Measurements from ENCODE around the gene GPD1L. TPM values are rescaled to one million over a fixed set of nuclear protein-coding genes. Genes with fewer than 3 reads are reported as not detected.

GPD1L gene
- total and polyA plus RNA-seq, 10 of the 15 experiments (the other 5 are each of a cell fraction or from before 2014, with no cell fraction given) = 0.77 to 4.8 (median 3.9) TPM

DNA sequence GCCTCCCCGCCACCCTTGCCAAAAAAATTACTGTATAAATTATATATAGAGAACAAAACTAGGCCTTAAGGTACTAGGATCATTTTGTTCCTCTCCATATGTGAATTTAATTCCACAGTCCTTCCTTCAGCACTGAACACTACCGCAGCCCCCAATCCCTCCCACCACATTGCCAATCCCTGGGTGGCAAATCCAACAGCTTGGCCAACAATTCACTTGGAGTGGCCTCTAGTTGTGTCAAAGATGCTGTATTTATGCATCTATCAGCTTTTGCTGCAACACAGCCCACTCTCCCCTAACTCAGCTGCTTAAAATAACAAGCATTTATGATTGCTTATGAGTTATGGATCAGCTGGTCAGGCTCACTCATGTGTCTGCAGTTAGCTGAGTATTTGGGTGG is 18.6 kb downstream of the GPD1L start:
- WGBS (ENCODE audit: insufficient coverage, insufficient replicate concordance, low lambda C conversion rate, missing lambda C conversion rate) = 100% methylated on average over 2 of the region's 2 CpGs
- Histone ChIP-seq H3K27ac (ENCODE audit: control insufficient read depth, insufficient read depth) (no peak overlapping the region), H3K9me3 (replicated peaks; ENCODE audit: control insufficient read depth, insufficient read depth, low read length) (no peaks in the 10 kb centered on the region), H4K20me1 (ENCODE audit: control insufficient read depth, insufficient read depth) (no peaks in the 10 kb centered on the region; the same call in 1 of the 2 replicates), H2AFZ (ENCODE audit: control insufficient read depth, low read depth, low read length) (no peak overlapping the region), H3K4me1 (ENCODE audit: control insufficient read depth, insufficient read depth, low read length) (no peaks in the 10 kb centered on the region), H3K4me3 (no peak overlapping the region), H3K79me2 (ENCODE audit: control insufficient read depth, insufficient read depth, low read length) (no peaks in the 10 kb centered on the region), H3K36me3 (ENCODE audit: control insufficient read depth in 2 of 2, insufficient read depth in 2 of 2, low read length in 1 of 2) (no peaks in the 10 kb centered on the region), H3K27me3 (replicated peaks in 1 of 2; ENCODE audit: control insufficient read depth in 2 of 2, insufficient read depth in 2 of 2, low read length in 1 of 2) (no peaks in the 10 kb centered on the region), H3K4me2 (ENCODE audit: control insufficient read depth, insufficient read depth) (no peak overlapping the region), H3K9ac (ENCODE audit: control insufficient read depth, insufficient read depth, low read length) (no peak overlapping the region)
- intact Hi-C loops (cut with micrococcal nuclease; ENCODE audit: unreplicated experiment) = no loop called here
- RAD21 ChIA-PET (ENCODE audit: unreplicated experiment) = no interaction called here
- POLR2A ChIA-PET = no interaction called here
- SMC1A ChIA-PET (ENCODE audit: uncharacterized antibody, unreplicated experiment) = no interaction called here
- TF ChIP-seq TCF3 (IDR thresholded peaks at IDR 0.05; ENCODE audit: borderline replicate concordance, insufficient read depth, low read depth, low read length) (no peak), BRCA1 (IDR thresholded peaks at IDR 0.05; ENCODE audit: low read depth, low read length) (no peak), KDM1A (IDR thresholded peaks at IDR 0.05; ENCODE audit: borderline replicate concordance) (no peak), RAD21 (IDR thresholded peaks at IDR 0.05; ENCODE audit: insufficient read depth, low read depth, low read length) (no peak), NR2C1 (IDR thresholded peaks at IDR 0.05) (no peak), SMAD1 (IDR thresholded peaks at IDR 0.05; ENCODE audit: low read depth, partially characterized antibody) (no peak), RELA (IDR thresholded peaks at IDR 0.05; ENCODE audit: borderline replicate concordance, partially characterized antibody) (no peak), SP1 (IDR thresholded peaks at IDR 0.05; ENCODE audit: low read depth, low read length) (no peak), PAX8 (IDR thresholded peaks at IDR 0.05) (no peak), MYB (IDR thresholded peaks at IDR 0.05; ENCODE audit: borderline replicate concordance, low read depth, low read length) (no peak)
- TF ChIP-seq, protein P1, sequence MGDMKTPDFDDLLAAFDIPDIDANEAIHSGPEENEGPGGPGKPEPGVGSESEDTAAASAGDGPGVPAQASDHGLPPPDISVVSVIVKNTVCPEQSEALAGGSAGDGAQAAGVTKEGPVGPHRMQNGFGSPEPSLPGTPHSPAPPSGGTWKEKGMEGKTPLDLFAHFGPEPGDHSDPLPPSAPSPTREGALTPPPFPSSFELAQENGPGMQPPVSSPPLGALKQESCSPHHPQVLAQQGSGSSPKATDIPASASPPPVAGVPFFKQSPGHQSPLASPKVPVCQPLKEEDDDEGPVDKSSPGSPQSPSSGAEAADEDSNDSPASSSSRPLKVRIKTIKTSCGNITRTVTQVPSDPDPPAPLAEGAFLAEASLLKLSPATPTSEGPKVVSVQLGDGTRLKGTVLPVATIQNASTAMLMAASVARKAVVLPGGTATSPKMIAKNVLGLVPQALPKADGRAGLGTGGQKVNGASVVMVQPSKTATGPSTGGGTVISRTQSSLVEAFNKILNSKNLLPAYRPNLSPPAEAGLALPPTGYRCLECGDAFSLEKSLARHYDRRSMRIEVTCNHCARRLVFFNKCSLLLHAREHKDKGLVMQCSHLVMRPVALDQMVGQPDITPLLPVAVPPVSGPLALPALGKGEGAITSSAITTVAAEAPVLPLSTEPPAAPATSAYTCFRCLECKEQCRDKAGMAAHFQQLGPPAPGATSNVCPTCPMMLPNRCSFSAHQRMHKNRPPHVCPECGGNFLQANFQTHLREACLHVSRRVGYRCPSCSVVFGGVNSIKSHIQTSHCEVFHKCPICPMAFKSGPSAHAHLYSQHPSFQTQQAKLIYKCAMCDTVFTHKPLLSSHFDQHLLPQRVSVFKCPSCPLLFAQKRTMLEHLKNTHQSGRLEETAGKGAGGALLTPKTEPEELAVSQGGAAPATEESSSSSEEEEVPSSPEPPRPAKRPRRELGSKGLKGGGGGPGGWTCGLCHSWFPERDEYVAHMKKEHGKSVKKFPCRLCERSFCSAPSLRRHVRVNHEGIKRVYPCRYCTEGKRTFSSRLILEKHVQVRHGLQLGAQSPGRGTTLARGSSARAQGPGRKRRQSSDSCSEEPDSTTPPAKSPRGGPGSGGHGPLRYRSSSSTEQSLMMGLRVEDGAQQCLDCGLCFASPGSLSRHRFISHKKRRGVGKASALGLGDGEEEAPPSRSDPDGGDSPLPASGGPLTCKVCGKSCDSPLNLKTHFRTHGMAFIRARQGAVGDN (IDR thresholded peaks at IDR 0.05) = no peak
- CTCF ChIA-PET = interaction anchor here (0.6 kb wide), 1 partner anchor 524 kb away, joined by 5 read pairs; no protein-coding TSS in a partner anchor
- in situ Hi-C loops (cut with MboI) = no loop called here
- no peak for ATAC-seq
- no peak for FAIRE-seq
- DNase-seq (ENCODE audit: low read depth, low spot score) = no peak
- BruUV-seq (replicated peaks) = no TSS peak

Measured in GM12878 (cell line).